HG03025 (cell line): Measurements from ENCODE around the gene GPR85.
"Not testable (repeated sequence)": the region's sequence is repeated elsewhere in the genome, so short reads cannot be mapped to it uniquely, and the experiment has no call there.

ENCODE experiments used
- ATAC-seq: cut with Tn5 transposase; IDR thresholded peaks from one replicate; pipeline ENCODE4 v1.9.1; 2021; ENCODE audit warnings: mild to moderate bottlenecking, moderate library complexity; ENCODE audit not compliant: unreplicated experiment, low FRiP score

GPR85 gene

GRCh38 chr7:113084496-113085172 lies 2.0 kb downstream of the GPR85 start:
- ATAC-seq: no peak

GRCh38 chr7:113083816-113084495 lies 2.7 kb downstream of the GPR85 start:
- ATAC-seq: no peak

GRCh38 chr7:113083132-113083815 lies 3.4 kb downstream of the GPR85 start:
- ATAC-seq: peak; percentile 87

GRCh38 chr7:113078331-113078730 lies 8.3 kb downstream of the GPR85 start:
- no peak for ATAC-seq

GRCh38 chr7:113076703-113077102 lies 9.9 kb downstream of the GPR85 start:
- no peak for ATAC-seq

GRCh38 chr7:113071465-113071864 lies 15.2 kb downstream of the GPR85 start:
- peak; percentile 78 for ATAC-seq

GRCh38 chr7:113062499-113062898 lies 24.1 kb downstream of the GPR85 start:
- no peak for ATAC-seq

- ATAC-seq: no peak
These were observed 26.5 kb downstream of the GPR85 start for GRCh38 chr7:113060100-113060499.

GRCh38 chr7:113054938-113055337 lies 31.7 kb downstream of the GPR85 start:
- no peak for ATAC-seq

- not testable (repeated sequence) for ATAC-seq
These were observed 32.4 kb downstream of the GPR85 start for GRCh38 chr7:113054272-113054671.

- ATAC-seq: not testable (repeated sequence)
These were observed 37.4 kb downstream of the GPR85 start for GRCh38 chr7:113049221-113049620.

- ATAC-seq: no peak
These were observed 40.2 kb downstream of the GPR85 start for GRCh38 chr7:113046453-113046852.

- ATAC-seq: no peak
These were observed 41.2 kb downstream of the GPR85 start for GRCh38 chr7:113045379-113045778.

- no peak for ATAC-seq
These were observed 42.2 kb downstream of the GPR85 start for GRCh38 chr7:113044394-113044793.

GRCh38 chr7:113040849-113041248 lies 45.8 kb downstream of the GPR85 start:
- no peak for ATAC-seq

- ATAC-seq: no peak
These were observed 52.7 kb downstream of the GPR85 start for GRCh38 chr7:113033959-113034358.
